Fibroblast of lung (primary cell): ENCODE results near the gene IGDCC3.

Source experiments
- CTCF ChIP-seq, 2 donors: IDR thresholded peaks in 1 of 2; conservative IDR thresholded peaks in 1 of 2; 1 replicate in 1 of 2; 2 replicates in 1 of 2; pipeline ENCODE4 v1.5.1; 2011 to 2012; ENCODE audit warnings: low read length in 2 of 2, control low read depth in 1 of 2, inconsistent platforms in 1 of 2, low read depth in 1 of 2, mild to moderate bottlenecking in 1 of 2
- EZH2 ChIP-seq: IDR thresholded peaks from 2 replicates; pipeline ENCODE4 v1.5.1; 2012; ENCODE audit warnings: low read length, control low read depth, mild to moderate bottlenecking; ENCODE audit errors: missing control alignments

- TF ChIP-seq CTCF (conservative IDR thresholded peaks at IDR 0.05 in 1 of 2, IDR thresholded peaks at IDR 0.05 in 1 of 2; ENCODE audit: low read depth in 1 of 2, low read length in 2 of 2) (no peak), EZH2 (no peak)
These were observed 74.0 kb downstream of the IGDCC3 start for GRCh38 chr15:65303687-65304380.
